ENCODE data around the gene MYO1D. TPM values are rescaled to one million over a fixed set of nuclear protein-coding genes. Genes with fewer than 3 reads are reported as not detected.

The MYO1D gene
- total RNA-seq, 1 donor from 2014 or later: 18.0 TPM

- Histone ChIP-seq H4K20me1 (ENCODE audit: insufficient read depth, low read length) (no peaks in the 10 kb centered on the region), H3K4me2 (ENCODE audit: low read length) (no peak overlapping the region), H3K4me3 (ENCODE audit: insufficient read depth, low read depth, low read length) (no peak overlapping the region), H3K9me3 (ENCODE audit: insufficient read depth, low read depth, low read length) (peaks cover 7% of the 10 kb centered on the region), H3K9ac (ENCODE audit: low read length) (no peak overlapping the region), H3K4me1 (ENCODE audit: insufficient read depth, low read length) (no peaks in the 10 kb centered on the region), H3K27ac (ENCODE audit: low read depth, low read length) (no peak overlapping the region), H3K79me2 (ENCODE audit: insufficient read depth, low read length) (no peaks in the 10 kb centered on the region), H3K36me3 (ENCODE audit: insufficient read depth, low read length) (no peaks in the 10 kb centered on the region), H2AFZ (ENCODE audit: low read depth, low read length) (no peak overlapping the region), H3K27me3 (ENCODE audit: insufficient read depth, low read length) (no peaks in the 10 kb centered on the region)
- FAIRE-seq: no peak
- Mint-ChIP-seq H3K27ac (ENCODE audit: unreplicated experiment) (no peak overlapping the region), H3K4me3 (ENCODE audit: unreplicated experiment) (no peak overlapping the region), H3K4me1 (ENCODE audit: low read depth, unreplicated experiment) (no peaks in the 10 kb centered on the region), H3K27me3 (ENCODE audit: low read depth, unreplicated experiment) (no peaks in the 10 kb centered on the region), H3K9me3 (ENCODE audit: unreplicated experiment) (peaks cover 1% of the 10 kb centered on the region), H3K36me3 (ENCODE audit: low read depth, unreplicated experiment) (peaks cover 7% of the 10 kb centered on the region)
- no peak for DNase-seq (ENCODE audit: low read depth)
- TF ChIP-seq, protein P1, sequence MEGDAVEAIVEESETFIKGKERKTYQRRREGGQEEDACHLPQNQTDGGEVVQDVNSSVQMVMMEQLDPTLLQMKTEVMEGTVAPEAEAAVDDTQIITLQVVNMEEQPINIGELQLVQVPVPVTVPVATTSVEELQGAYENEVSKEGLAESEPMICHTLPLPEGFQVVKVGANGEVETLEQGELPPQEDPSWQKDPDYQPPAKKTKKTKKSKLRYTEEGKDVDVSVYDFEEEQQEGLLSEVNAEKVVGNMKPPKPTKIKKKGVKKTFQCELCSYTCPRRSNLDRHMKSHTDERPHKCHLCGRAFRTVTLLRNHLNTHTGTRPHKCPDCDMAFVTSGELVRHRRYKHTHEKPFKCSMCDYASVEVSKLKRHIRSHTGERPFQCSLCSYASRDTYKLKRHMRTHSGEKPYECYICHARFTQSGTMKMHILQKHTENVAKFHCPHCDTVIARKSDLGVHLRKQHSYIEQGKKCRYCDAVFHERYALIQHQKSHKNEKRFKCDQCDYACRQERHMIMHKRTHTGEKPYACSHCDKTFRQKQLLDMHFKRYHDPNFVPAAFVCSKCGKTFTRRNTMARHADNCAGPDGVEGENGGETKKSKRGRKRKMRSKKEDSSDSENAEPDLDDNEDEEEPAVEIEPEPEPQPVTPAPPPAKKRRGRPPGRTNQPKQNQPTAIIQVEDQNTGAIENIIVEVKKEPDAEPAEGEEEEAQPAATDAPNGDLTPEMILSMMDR (IDR thresholded peaks at IDR 0.05; ENCODE audit: insufficient read depth, low read depth, low read length): no peak
- no peak for TF ChIP-seq EZH2 (IDR thresholded peaks at IDR 0.05; ENCODE audit: insufficient read depth, low read length)
Observed at GRCh38 chr17:32733401-32733800, 143.5 kb downstream of the MYO1D start.

DNA sequence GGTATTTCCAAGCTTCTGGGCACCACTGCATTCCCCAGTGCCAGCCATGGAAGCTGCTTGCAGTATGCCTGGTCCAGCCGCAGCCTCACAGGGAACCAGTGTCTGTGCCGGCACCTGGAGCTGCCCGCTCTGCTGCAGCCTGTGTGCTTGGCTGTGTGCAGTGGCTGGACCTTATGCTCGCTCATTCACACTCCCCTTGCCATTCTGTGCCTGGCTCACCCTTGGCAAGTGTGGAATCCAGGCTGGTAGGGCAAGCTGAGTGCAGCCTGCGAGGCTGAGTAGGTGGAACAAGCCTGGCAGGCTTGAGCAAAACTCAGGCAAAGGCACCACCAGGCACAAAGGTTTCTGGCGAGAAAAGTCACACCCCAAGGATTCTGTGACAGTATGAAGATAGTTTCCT, 144.0 kb downstream of the MYO1D start:
- no peak overlapping the region for H3K4me3 Mint-ChIP-seq (ENCODE audit: unreplicated experiment)
- H3K4me1 Mint-ChIP-seq (ENCODE audit: low read depth, unreplicated experiment): no peaks in the 10 kb centered on the region
- Histone ChIP-seq H4K20me1 (ENCODE audit: insufficient read depth, low read length) (no peaks in the 10 kb centered on the region), H3K27ac (ENCODE audit: low read depth, low read length) (no peak overlapping the region), H3K4me2 (ENCODE audit: low read length) (no peak overlapping the region), H3K36me3 (ENCODE audit: insufficient read depth, low read length) (no peaks in the 10 kb centered on the region), H3K9ac (ENCODE audit: low read length) (no peak overlapping the region), H2AFZ (ENCODE audit: low read depth, low read length) (no peak overlapping the region), H3K4me3 (ENCODE audit: insufficient read depth, low read depth, low read length) (no peak overlapping the region), H3K79me2 (ENCODE audit: insufficient read depth, low read length) (no peaks in the 10 kb centered on the region), H3K27me3 (ENCODE audit: insufficient read depth, low read length) (no peaks in the 10 kb centered on the region), H3K4me1 (ENCODE audit: insufficient read depth, low read length) (no peaks in the 10 kb centered on the region), H3K9me3 (ENCODE audit: insufficient read depth, low read depth, low read length) (peaks cover 7% of the 10 kb centered on the region)
- FAIRE-seq (no peak), DNase-seq (ENCODE audit: low read depth) (no peak)
- no peaks in the 10 kb centered on the region for H3K27me3 Mint-ChIP-seq (ENCODE audit: low read depth, unreplicated experiment)
- H3K36me3 Mint-ChIP-seq (ENCODE audit: low read depth, unreplicated experiment): peaks cover 7% of the 10 kb centered on the region
- TF ChIP-seq EZH2 (IDR thresholded peaks at IDR 0.05; ENCODE audit: insufficient read depth, low read length): no peak
- TF ChIP-seq, protein P1 (IDR thresholded peaks at IDR 0.05; ENCODE audit: insufficient read depth, low read depth, low read length): no peak
- no peak overlapping the region for H3K27ac Mint-ChIP-seq (ENCODE audit: unreplicated experiment)
- peaks cover 1% of the 10 kb centered on the region for H3K9me3 Mint-ChIP-seq (ENCODE audit: unreplicated experiment)

DNA sequence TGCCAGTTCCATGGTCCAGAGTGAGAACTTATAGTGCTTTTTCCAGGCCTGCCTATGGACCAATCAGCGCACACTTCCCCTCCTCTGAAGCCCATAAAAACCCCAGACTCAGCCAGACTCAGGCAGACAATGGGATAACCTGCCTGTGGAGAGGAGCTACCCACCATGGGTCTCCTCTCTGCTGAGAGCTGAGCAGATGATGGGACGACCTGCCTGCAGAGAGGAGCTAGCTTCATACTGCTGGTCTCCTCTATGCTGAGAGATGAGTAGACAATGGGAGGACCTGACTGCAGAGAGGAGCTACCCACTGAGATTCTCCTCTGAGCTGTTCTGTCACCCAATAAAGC, 144.7 kb downstream of the MYO1D start:
- no peaks in the 10 kb centered on the region for H3K36me3 ChIP-seq (ENCODE audit: insufficient read depth, low read length)
- no peak overlapping the region for H2AFZ ChIP-seq (ENCODE audit: low read depth, low read length)
- H3K4me3 Mint-ChIP-seq (ENCODE audit: unreplicated experiment): no peak overlapping the region
- no peak overlapping the region for H3K4me3 ChIP-seq (ENCODE audit: insufficient read depth, low read depth, low read length)
- no peak overlapping the region for H3K4me2 ChIP-seq (ENCODE audit: low read length)
- peaks cover 1% of the 10 kb centered on the region for H3K9me3 Mint-ChIP-seq (ENCODE audit: unreplicated experiment)
- no peaks in the 10 kb centered on the region for H3K27me3 Mint-ChIP-seq (ENCODE audit: low read depth, unreplicated experiment)
- FAIRE-seq (no peak), DNase-seq (ENCODE audit: low read depth) (no peak)
- H3K27ac ChIP-seq (ENCODE audit: low read depth, low read length): no peak overlapping the region
- no peaks in the 10 kb centered on the region for H3K79me2 ChIP-seq (ENCODE audit: insufficient read depth, low read length)
- H3K9me3 ChIP-seq (ENCODE audit: insufficient read depth, low read depth, low read length): peaks cover 7% of the 10 kb centered on the region
- H3K27me3 ChIP-seq (ENCODE audit: insufficient read depth, low read length): no peaks in the 10 kb centered on the region
- TF ChIP-seq, protein P1 (IDR thresholded peaks at IDR 0.05; ENCODE audit: insufficient read depth, low read depth, low read length): no peak
- TF ChIP-seq EZH2 (IDR thresholded peaks at IDR 0.05; ENCODE audit: insufficient read depth, low read length): no peak
- H3K36me3 Mint-ChIP-seq (ENCODE audit: low read depth, unreplicated experiment): peaks cover 7% of the 10 kb centered on the region
- H3K27ac Mint-ChIP-seq (ENCODE audit: unreplicated experiment): no peak overlapping the region
- H3K9ac ChIP-seq (ENCODE audit: low read length): no peak overlapping the region
- no peaks in the 10 kb centered on the region for H3K4me1 Mint-ChIP-seq (ENCODE audit: low read depth, unreplicated experiment)
- no peaks in the 10 kb centered on the region for H3K4me1 ChIP-seq (ENCODE audit: insufficient read depth, low read length)
- H4K20me1 ChIP-seq (ENCODE audit: insufficient read depth, low read length): no peaks in the 10 kb centered on the region
